COR-L47 (cell line): ENCODE results near the gene GALK2.
"Not testable (repeated sequence)": the region's sequence is repeated elsewhere in the genome, so short reads cannot be mapped to it uniquely, and the experiment has no call there.

Experiments
- DNase-seq: peaks from one replicate; lab custom pipeline; 2025; lab: John Stamatoyannopoulos, UW

GALK2 gene

GRCh38 chr15:49164865-49165264, 5.2 kb upstream of the GALK2 start:
- DNase-seq: no peak

GRCh38 chr15:49168016-49168415, 2.0 kb upstream of the GALK2 start:
- DNase-seq: no peak

GRCh38 chr15:49171790-49172189, 1.7 kb downstream of the GALK2 start:
- no peak for DNase-seq

DNA sequence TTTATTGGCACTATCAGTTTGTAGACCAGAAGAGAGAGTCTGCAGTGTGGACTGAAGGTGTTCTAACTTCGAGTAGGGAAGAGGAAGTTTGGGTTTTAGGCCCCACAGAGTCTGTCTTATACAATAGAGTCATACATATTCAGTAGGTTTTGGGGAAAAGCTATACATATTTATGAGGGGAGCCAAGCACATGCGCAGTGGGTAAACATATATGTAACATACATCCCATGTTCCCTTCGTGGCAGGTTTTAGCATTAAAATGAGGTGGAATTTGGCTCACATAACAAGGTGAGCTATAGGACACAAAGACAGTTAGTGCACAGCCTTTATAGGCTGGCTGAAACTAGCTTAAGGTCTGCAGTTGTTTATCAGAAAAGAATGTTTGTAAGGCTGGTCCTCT, 4.9 kb downstream of the GALK2 start:
- no peak for DNase-seq

- not testable (repeated sequence) for DNase-seq
Measured at GRCh38 chr15:49175582-49176397, 5.7 kb downstream of the GALK2 start.

- no peak for DNase-seq
Measured at GRCh38 chr15:49178497-49178896, 8.4 kb downstream of the GALK2 start.

GRCh38 chr15:49179433-49180190, 9.6 kb downstream of the GALK2 start:
- no peak for DNase-seq

DNA sequence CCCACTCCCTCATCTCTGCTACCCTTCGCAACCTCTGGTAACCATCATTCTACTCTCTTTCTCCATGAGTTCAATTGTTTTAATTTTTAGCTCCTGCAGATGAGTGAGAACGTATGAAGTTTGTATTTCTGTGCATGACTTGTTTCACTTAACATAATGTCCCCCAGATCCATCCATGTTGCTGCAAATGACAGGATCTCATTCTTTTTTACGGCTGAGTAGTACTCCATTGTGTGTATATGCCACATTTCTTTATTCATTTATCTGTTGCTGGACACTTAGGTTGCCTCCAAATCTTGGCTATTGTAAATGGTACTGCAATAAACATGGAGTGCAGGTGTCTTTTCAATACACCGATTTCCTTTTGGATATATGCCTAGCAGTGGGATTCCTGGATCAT, 12.1 kb downstream of the GALK2 start:
- DNase-seq: no peak

GRCh38 chr15:49183741-49184140, 13.7 kb downstream of the GALK2 start:
- DNase-seq: not testable (repeated sequence)

DNA sequence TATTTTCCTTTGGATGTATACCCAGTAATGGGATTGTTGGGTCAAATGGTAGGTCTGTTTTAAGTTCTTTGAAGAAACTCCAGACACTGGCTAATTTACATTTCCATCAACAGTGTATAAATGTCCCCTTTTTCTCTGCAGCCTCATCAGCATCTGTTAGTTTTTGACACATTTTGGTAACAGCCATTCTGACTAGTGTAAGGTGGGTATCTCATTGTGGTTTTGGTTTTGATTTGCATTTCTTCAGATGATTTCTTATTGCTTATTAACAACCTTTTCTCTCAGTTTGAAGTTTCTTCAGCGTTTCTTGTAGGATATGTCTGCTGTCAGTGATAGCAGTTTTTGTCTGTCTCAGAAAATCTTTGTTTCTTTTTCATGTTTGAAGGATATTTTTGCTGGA, 15.4 kb downstream of the GALK2 start:
- no peak for DNase-seq

- DNase-seq: no peak
Measured at GRCh38 chr15:49187549-49188245, 17.6 kb downstream of the GALK2 start.

GRCh38 chr15:49188933-49189332, 18.9 kb downstream of the GALK2 start:
- no peak for DNase-seq

GRCh38 chr15:49189631-49190030, 19.6 kb downstream of the GALK2 start:
- DNase-seq: no peak

DNA sequence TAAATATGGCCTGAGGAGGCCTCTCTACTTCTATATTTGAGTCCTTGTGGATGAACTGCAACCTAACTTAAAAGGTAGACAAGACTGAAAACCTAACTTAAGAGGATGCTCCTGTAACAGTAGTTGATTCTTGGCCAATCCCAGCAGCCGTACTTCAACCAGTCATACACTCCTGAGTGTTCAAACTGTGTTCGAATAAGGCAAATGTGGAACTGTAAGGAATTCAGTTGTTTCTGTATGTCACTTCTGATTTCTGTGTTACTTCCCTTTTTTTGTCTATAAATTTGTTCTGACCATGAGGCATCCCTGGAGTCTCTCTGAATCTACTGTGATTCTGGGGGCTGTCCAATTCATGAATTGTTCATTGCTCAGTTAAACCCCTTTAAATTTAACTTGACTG, 20.5 kb downstream of the GALK2 start:
- no peak for DNase-seq

GRCh38 chr15:49191892-49192291, 21.8 kb downstream of the GALK2 start:
- no peak for DNase-seq

DNA sequence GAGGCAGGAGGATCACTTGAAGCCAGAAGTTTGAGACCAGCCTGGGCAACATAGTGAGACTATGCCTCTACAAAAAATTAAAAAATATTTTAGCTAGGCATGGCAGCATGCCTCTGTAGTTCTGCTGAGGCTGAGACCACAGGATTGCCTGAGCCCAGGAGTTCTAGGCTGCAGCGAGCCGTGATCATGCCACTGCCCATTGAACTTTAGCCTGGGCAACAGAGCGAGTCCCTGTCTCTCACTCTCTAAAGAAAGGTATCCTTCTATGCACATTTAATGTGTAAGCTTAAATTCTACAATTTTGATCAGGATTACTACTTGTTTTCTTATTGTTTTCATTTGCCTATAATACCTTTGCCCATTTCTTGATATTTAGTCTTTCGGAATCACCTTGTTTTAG, 26.8 kb downstream of the GALK2 start:
- no peak for DNase-seq

- no peak for DNase-seq
Measured at GRCh38 chr15:49199666-49200065, 29.6 kb downstream of the GALK2 start.

- no peak for DNase-seq
Measured at GRCh38 chr15:49200347-49200746, 30.3 kb downstream of the GALK2 start.

GRCh38 chr15:49208102-49208501, 38.1 kb downstream of the GALK2 start:
- not testable (repeated sequence) for DNase-seq

GRCh38 chr15:49212897-49213296, 42.9 kb downstream of the GALK2 start:
- no peak for DNase-seq

DNA sequence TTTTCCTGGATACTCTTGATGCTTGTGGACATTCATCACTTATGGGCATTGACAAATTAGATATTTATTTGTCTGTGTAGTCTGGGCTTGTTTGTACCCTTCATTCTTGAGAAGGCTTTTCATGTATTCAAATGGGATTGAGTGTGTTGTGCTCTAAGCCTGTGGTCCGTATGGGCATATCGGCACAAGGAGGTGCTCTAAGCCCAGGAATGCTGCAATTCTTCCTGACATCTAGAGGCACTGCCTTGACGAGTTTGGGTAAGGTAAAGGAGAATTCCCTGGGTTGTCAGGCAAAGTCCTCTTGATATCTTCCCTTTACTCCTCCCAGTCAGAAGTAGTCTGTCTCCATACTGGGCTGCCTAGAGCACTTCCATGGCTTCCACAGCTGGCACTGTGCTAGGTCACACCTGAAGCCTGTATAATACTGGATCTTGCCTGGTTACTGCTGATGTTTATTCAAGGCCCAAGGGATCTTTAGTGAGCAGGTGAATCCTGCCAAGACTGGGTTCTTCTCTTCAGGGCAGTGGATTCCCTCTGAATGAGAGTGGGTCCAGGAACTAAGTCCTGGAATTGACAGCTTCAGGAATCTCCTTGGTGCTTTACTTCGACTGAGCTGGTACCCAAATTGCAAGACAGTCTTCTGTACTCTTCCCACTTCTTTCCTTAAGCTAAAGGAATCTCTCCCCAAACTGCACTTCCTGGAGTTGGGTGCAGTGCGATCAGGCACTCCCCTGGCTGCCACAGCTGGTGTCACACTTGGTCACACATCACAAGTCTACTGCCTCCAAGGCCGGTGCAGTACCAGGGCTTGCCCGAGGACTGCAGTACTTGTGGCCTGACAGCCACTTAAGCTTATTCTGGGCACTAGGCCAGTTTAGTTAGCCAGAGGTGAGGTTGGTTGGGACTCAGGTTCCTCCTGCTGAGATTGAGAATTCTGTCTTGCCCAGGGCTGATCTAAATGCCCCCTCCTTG, 46.0 kb downstream of the GALK2 start:
- DNase-seq: peak; percentile 64
